Thyroid gland (tissue), 4 donors: Measurements from ENCODE around the gene ZFP42. TPM values are rescaled to one million over a fixed set of nuclear protein-coding genes. Genes with fewer than 3 reads are reported as not detected.
"Not testable (repeated sequence)": the region's sequence is repeated elsewhere in the genome, so short reads cannot be mapped to it uniquely, and the experiment has no call there.

ENCODE experiments used
- DNase-seq, 2 donors: peaks; one replicate each; pipeline ENCODE4 v3.0.0-alpha.2; 2019
- H3K27ac ChIP-seq, 3 donors: fragments of 200-600 bp; sonication (generic); 1 replicate in 2 of 3; 2 replicates in 1 of 3; pipeline ENCODE4 v1.5.1; 2016 to 2019; ENCODE audit warnings: mild to moderate bottlenecking in 1 of 3, moderate library complexity in 1 of 3
- H3K27me3 ChIP-seq: fragments of 200-600 bp; sonication (generic); one replicate; pipeline ENCODE4 v1.5.1; 2019
- H3K36me3 ChIP-seq, 2 donors: fragments of 200-600 bp; sonication (generic); one replicate each; pipeline ENCODE4 v1.5.1; 2016 to 2019
- H3K4me1 ChIP-seq, 2 donors: fragments of 200-600 bp; sonication (generic); one replicate each; pipeline ENCODE4 v1.5.1; 2017 to 2019
- H3K4me3 ChIP-seq, 3 donors: fragments of 200-600 bp; sonication (generic); replicated peaks in 1 of 3; 1 replicate in 2 of 3; 2 replicates in 1 of 3; pipeline ENCODE4 v1.5.1; 2016; ENCODE audit warnings: mild to moderate bottlenecking in 1 of 3
- H3K9me3 ChIP-seq: fragments of 200-600 bp; sonication (generic); one replicate; pipeline ENCODE4 v1.5.1; 2017
- CTCF ChIP-seq, 6 experiments: fragments of 200-600 bp in 3 of 6; fragments of 450-650 bp in 3 of 6; sonication (generic) in 3 of 6; IDR thresholded peaks; one replicate each; pipeline ENCODE4 v1.5.1; 2016 to 2019; ENCODE audit warnings: antibody characterized with exemption in 6 of 6, mild to moderate bottlenecking in 2 of 6, inconsistent platforms in 1 of 6, moderate library complexity in 1 of 6
- POLR2A ChIP-seq, 2 donors: fragments of 450-650 bp; IDR thresholded peaks; one replicate each; pipeline ENCODE4 v1.6.1; 2017; ENCODE audit warnings: antibody characterized with exemption in 2 of 2, mild to moderate bottlenecking in 2 of 2, moderate library complexity in 1 of 2
- WGBS, 2 donors: methylation state at CpG; one replicate each; pipeline ENCODE4 v1.1.5; 2017; 5-methylcytosine and 5-hydroxymethylcytosine counted together
- intact Hi-C: fragments of 100-400 bp; cut with DNase I; formaldehyde crosslinking; loops from one replicate; pipeline ENCODE4 v1.15.1; 2023
- total RNA-seq, 4 donors: library from RNA; depleted of rRNA; stranded (reverse); fragments of >200 nt; gene quantifications; one replicate each; pipeline ENCODE4 v1.2.3, GENCODE V29; 2016

ZFP42 gene
- total RNA-seq, 4 donors from 2014 or later: not detected

GRCh38 chr4:187972135-187972534 lies 23.4 kb upstream of the ZFP42 start:
- Histone ChIP-seq H3K36me3 (no peaks in the 10 kb centered on the region), H3K4me3 (no peak overlapping the region), H3K9me3 (no peaks in the 10 kb centered on the region), H3K27ac (no peak overlapping the region), H3K4me1 (no peaks in the 10 kb centered on the region), H3K27me3 (no peaks in the 10 kb centered on the region)
- no peak for TF ChIP-seq CTCF (IDR thresholded peaks at IDR 0.05)
- TF ChIP-seq POLR2A (IDR thresholded peaks at IDR 0.05): no peak
- intact Hi-C loops: no loop called here
- 89 to 93% methylated on average over 5 of the region's 5 CpGs for WGBS, 2 donors
- DNase-seq: no peak

GRCh38 chr4:187983746-187984145 lies 11.8 kb upstream of the ZFP42 start:
- no peak overlapping the region for H3K27ac ChIP-seq
- TF ChIP-seq CTCF (IDR thresholded peaks at IDR 0.05): no peak
- no peak for TF ChIP-seq POLR2A (IDR thresholded peaks at IDR 0.05)
- H3K4me1 ChIP-seq: no peaks in the 10 kb centered on the region
- H3K36me3 ChIP-seq: no peaks in the 10 kb centered on the region
- H3K9me3 ChIP-seq: no peaks in the 10 kb centered on the region
- H3K27me3 ChIP-seq: no peaks in the 10 kb centered on the region
- no peak for DNase-seq
- intact Hi-C loops: no loop called here
- WGBS, 2 donors: 47 to 59% methylated on average over 2 of the region's 2 CpGs
- no peak overlapping the region for H3K4me3 ChIP-seq

- WGBS, 2 donors: 82 to 94% methylated on average over 5 of the region's 5 CpGs
- Histone ChIP-seq H3K27ac (no peak overlapping the region), H3K36me3 (no peaks in the 10 kb centered on the region), H3K4me3 (no peak overlapping the region), H3K27me3 (no peaks in the 10 kb centered on the region), H3K9me3 (no peaks in the 10 kb centered on the region), H3K4me1 (no peaks in the 10 kb centered on the region)
- TF ChIP-seq POLR2A (IDR thresholded peaks at IDR 0.05) (no peak), CTCF (IDR thresholded peaks at IDR 0.05) (no peak)
- no peak for DNase-seq
- intact Hi-C loops: no loop called here
Observed at GRCh38 chr4:187992971-187993370, 2.6 kb upstream of the ZFP42 start.

GRCh38 chr4:187993827-187994226 lies 1.7 kb upstream of the ZFP42 start:
- 55 to 65% methylated on average over 6 of the region's 6 CpGs for WGBS, 2 donors
- H3K4me3 ChIP-seq: no peak overlapping the region
- H3K36me3 ChIP-seq: no peaks in the 10 kb centered on the region
- no peaks in the 10 kb centered on the region for H3K27me3 ChIP-seq
- no peak for DNase-seq
- intact Hi-C loops: no loop called here
- no peaks in the 10 kb centered on the region for H3K4me1 ChIP-seq
- TF ChIP-seq CTCF (IDR thresholded peaks at IDR 0.05): no peak
- TF ChIP-seq POLR2A (IDR thresholded peaks at IDR 0.05): no peak
- no peaks in the 10 kb centered on the region for H3K9me3 ChIP-seq
- no peak overlapping the region for H3K27ac ChIP-seq

- intact Hi-C loops: no loop called here
- 22 to 29% methylated on average over 34 of the region's 34 CpGs for WGBS, 2 donors
- DNase-seq: no peak
- Histone ChIP-seq H3K27me3 (no peaks in the 10 kb centered on the region), H3K27ac (no peak overlapping the region), H3K9me3 (no peaks in the 10 kb centered on the region), H3K4me3 (no peak overlapping the region), H3K4me1 (no peaks in the 10 kb centered on the region), H3K36me3 (no peaks in the 10 kb centered on the region)
- TF ChIP-seq CTCF (IDR thresholded peaks at IDR 0.05) (no peak), POLR2A (IDR thresholded peaks at IDR 0.05) (no peak)
Observed at GRCh38 chr4:187996502-187997177, 1.1 kb downstream of the ZFP42 start.

- H3K9me3 ChIP-seq, H3K27me3 ChIP-seq, H3K27ac ChIP-seq, H3K4me3 ChIP-seq, intact Hi-C loops, H3K36me3 ChIP-seq, DNase-seq, H3K4me1 ChIP-seq: not testable (repeated sequence)
- WGBS, 2 donors: 84 to 89% methylated on average over 15 of the region's 15 CpGs
Observed at GRCh38 chr4:187997991-187998390, 2.4 kb downstream of the ZFP42 start.
